ENCODE results near the gene FKBP1B.
"Not testable (repeated sequence)": the region's sequence is repeated elsewhere in the genome, so short reads cannot be mapped to it uniquely, and the experiment has no call there.

FKBP1B gene

DNA sequence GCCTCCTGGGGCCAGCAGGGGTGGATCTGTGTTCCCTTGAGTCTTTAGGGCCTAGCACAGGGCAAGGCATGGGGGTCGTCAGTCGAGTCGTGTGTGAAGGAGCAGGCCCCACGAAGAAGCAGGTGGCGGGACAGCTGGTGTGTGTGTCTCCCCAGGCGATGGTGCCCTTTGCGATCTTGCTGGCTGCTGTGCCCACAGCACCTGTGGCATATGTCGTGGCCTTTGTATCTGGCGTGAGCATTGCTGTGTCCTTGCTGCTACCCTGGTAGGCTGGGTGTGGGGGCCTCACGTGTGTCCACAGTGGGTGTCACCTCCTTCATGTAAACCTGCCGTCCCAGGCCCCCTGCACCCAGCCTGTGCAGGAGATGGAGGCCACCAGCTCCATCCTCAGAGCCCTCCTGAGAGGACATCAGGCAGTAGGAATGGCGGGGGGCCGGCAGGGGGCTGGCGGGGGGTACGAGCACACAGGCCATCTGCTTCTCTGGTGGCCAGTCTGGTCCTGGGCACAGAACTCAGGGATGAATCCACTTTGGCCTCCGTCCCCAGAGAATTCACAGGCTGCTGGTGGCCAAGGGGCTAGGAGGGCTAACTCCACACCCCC lies 26.5 kb upstream of the FKBP1B start:
- no peak for DNase-seq (ENCODE audit: low spot score)

DNA sequence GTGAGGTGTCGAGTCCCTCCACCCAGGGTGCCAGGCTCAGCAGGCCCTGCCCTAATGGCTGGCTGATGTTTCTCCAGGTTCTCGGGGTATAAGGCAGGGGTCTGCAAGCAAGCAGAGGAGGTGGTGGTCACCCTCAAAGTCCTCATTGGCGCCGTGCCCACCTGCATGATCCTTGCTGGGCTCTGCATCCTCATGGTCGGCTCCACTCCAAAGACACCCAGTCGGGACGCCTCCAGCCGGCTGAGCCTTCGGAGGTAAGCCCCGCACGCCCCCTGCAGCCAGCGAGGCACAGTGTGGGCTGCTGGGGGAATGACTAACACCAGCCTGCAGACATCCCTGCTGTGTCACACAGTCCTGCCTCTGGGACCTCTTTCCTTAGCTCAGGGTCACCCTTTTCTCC lies 25.5 kb upstream of the FKBP1B start:
- no peak for DNase-seq (ENCODE audit: low spot score)

DNA sequence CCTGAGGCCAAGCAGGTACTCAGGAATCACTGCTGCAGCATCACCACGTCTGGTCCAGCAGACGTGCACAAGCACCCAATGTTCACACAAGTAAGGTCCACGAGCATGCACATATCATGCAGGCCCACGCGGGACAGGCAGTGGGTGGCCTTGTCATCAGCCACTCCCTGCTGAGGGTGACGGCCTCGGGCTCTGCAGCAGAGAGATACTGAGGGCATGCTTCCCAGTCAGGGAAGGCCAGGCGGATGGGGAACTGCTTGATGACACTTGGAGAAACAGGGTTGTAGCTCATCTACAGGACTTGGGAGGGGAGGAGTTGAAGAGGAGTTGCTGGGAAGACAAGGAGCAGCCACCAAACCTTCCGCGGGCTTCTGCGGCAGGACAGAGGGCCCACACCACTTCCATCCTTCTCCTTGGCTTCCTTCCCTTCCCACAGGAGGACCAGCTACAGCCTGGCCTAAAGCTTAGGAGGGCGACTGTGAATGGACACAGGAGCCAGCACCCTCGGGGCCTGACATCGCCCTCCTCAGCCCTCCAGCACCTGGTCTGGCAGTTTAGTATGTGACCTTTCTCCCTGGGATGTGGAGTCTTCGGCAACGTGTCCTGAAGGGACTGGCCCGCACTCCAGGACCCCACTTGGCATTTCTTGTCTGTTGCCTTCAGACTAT lies 24.4 kb upstream of the FKBP1B start:
- DNase-seq (ENCODE audit: low spot score): no peak

DNA sequence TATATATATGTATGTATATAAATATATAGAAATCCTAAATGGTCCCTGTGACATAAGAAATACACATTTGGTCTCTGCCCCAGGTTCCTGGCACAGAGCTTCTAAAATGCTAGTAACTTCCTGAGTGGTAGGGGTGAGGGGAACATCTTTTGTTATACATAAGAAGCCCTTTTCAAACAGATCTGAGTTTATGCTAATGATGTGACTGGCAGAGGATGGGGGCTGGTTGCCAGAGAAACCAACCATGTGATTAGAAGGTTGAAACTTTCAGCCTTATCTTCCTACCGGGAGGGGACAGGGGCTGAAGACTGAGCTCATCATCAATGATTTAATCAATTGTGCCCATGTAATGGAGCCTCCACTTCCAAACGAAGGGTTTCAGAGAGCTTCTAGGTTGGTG lies 23.3 kb upstream of the FKBP1B start:
- peak; percentile 53 for DNase-seq (ENCODE audit: low spot score)

DNA sequence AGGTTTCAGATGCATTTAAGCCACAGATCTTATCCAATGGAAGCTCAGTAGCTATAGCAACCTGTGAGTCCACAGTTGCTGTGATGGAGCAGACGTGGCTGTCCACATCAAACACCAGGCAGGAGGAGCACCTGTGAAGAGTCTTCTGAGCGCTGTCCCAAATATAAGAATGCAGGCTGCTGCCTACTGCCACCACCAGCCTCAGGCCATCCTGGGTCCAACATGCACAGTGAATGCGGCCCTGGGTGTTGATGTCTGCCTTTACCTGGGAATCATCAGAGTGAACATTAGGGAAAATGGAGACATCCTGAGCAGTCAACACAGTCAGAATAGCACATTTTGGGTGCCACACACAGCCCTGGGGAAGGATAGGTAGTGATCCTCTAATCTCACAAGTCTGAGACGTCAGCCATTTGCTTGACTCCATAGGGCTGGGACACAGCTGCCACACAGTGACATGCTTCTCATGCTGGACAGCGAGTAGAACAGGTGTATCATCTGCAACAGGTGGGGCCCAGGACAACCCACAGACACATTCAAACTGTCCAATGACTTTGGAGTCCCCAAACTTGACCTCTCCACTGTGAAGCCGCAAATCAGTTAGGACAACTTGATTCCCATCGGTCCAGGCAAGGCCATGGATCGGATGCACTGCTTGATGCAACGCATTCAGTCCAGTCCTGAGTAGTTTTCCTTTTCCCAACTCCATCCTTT lies 10.6 kb upstream of the FKBP1B start:
- no peak for DNase-seq (ENCODE audit: low spot score)

DNA sequence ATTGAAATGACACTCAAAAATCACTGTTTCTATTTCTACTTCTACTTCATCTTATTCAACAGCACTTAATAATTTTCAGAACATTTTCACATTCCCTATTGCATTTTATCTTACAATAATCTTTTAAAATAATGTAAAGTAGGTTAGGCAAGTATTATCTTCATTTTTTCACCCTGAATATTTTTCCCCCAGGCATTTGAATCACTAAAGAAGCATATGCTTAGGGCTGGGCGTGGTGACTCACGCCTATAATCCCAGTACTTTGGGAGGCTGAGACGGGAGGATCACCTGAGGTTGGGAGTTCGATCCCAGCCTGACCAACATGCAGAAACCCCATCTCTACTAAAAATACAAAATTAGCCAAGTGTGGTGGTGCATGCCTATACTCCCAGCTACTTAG lies 9.0 kb upstream of the FKBP1B start:
- DNase-seq (ENCODE audit: low spot score): no peak

DNA sequence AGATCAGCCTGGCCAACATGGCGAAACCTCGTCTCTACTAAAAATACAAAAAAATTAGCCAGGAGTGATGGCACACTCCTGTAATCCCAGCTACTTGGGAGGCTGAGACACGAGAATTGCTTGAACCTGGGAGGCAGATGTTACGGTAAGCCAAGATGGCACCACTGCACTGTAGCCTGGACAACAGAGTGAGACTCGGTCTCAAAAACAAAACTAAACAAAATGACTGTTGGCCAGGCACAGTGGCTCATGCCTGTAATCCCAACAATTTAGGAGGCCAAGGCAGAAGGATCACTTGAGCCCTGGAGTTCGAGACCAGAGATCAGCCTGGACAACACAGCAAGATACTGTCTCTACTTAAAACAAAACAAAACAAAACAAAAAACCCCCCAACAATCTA lies 6.4 kb upstream of the FKBP1B start:
- DNase-seq (ENCODE audit: low spot score): not testable (repeated sequence)

DNA sequence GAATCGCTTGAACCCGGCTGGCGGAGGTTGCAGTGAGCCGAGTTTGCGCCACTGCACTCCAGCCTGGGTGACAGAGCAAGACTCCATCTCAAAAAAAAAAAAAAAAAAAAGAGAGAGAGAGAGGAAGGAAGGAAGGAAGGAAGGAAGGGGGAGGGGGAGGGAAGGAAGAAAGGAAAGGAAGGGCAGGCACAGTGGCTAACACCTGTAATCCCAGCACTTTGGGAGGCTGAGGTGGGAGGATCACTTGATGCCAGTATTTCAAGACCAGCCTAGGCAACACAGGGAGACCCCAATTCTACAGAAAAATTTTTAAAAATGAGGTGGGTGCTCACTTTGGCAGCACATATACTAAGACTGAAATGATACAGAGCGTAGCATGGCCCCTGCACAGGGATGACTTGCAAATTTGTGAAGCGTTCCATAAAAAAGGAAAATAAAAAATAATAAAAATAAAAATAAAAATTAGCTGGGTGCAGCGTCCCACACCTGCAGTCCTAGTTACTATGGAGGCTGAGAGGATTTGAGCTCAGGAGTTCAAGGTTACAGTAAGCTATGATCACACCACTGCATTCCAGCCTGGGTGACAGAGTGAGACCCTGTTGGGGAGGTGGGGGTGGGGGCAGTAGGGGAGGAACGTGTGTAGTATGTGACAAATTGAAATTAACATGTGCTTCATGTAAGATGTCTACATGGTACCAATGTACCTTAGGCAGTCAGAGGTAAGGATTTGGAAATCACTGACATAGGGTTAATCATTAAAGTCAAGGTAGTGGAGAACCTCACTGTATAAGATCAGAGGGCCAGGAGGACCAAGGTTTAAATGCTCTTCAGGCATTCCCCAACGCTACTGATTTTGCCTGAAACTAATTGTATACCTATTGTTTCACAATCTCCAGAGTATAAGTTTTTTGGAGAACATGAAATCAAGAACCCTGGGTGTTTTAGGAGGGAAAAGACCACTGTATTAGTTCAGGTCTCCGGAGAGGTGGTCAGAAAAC lies 3.7 kb upstream of the FKBP1B start:
- DNase-seq (ENCODE audit: low spot score): no peak

DNA sequence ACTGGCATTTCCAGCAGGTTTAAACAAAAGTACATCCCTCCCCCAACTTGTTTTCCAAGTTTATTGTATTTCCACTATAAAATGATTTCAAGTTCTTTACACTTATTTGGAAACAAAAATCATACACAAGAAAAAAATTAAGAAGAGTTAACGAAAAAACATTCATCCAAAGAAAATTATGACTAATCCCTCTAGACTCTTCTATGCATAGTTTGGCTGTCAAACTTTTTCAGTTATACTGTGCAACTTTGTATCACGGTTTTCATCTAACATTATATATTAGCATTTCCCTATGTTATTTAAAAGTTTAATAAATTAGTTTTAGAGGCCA lies 3.0 kb upstream of the FKBP1B start:
- no peak for DNase-seq (ENCODE audit: low spot score)

DNA sequence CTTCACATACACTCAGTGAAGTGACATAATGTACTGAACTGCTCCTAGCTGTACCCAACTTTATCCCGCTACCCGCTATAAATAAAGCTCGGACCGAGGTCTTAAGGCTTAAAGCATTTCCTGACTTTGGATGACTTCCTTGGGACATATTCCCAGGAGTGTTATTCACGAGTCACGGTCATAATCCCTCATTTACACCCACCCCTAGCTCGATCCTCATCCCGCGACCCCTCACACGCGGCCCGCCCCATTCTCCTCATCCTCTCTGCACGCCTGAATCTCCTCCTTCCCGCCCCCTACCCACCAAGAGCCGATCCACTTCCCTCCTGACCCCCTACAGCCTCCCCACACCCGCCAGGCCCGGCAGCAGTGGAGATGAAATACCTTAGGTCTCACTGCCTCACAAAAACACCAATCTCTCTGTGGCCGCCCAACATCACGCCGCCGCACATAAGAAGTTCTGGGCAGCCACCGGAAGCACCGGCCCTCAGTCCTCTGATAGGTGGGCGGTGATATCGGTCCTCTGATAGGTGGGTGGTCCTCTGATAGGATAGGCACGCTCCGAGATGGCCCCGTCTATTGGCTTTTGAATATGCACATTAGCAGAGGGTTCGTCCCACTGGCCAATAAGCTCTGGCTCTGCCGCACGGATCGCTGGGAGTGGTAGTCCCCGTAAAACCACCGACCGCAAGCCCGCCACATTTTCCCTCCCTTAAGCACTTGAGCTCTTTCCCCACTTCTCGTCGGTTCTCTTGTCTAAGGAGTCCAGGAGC lies 2.4 kb upstream of the FKBP1B start, which contains the start of gene WDCP:
WDCP (minus strand) TSS at position 462 of the 773 bp plus-strand sequence. CDS start 7,897 bp downstream, outside the sequence.
- peak; percentile 98 for DNase-seq (ENCODE audit: low spot score)

DNA sequence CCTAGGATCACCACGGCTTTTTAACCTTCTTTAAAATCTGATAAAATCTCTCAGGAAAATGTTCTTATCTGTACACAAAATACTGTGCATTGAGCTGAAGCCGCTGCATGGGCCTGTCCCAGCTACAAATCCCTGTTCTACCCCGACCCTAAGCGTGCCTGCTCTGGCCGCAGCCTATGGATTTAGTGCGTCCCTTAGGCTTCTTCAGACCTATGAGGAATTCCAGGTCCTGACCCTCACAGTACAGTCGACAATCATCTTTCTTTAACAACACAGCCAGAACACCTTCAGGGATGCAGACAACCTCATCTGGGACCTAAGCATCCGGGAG lies 1.9 kb upstream of the FKBP1B start:
- no peak for DNase-seq (ENCODE audit: low spot score)

DNA sequence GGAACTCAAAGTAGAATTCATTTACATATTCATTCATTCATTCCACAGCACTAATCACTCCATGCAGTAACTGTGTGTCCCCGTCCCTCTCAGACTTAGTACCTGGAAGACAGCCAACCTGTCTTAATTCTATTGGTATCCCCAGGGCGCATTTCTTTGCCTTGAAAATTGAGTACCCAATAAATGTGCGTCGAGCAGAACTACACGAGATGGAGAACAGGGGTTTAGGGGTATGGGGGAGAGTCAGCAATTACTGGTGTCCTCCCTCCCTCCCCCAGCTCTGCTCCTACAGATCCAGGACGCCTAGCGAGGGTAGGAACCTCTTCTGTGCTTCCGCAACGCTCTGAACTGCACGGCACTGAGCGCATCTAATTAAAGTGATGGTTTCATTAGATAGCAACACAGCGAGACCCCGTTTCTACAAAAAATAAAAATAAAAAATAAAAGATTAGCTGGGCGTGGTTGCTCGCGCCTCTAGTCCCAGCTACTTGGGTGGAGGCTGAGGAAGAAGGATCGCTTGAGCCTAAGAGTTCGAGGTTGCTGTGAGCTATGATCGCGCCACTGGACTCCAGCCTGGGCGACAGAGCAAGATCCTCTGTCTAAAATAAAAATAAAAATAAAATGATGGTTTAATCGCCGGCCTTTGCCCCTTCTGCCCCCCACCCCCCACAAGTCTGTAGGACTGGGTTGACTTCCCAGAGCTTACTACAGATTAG lies 614 bp upstream of the FKBP1B start:
- DNase-seq (ENCODE audit: low spot score): no peak

DNA sequence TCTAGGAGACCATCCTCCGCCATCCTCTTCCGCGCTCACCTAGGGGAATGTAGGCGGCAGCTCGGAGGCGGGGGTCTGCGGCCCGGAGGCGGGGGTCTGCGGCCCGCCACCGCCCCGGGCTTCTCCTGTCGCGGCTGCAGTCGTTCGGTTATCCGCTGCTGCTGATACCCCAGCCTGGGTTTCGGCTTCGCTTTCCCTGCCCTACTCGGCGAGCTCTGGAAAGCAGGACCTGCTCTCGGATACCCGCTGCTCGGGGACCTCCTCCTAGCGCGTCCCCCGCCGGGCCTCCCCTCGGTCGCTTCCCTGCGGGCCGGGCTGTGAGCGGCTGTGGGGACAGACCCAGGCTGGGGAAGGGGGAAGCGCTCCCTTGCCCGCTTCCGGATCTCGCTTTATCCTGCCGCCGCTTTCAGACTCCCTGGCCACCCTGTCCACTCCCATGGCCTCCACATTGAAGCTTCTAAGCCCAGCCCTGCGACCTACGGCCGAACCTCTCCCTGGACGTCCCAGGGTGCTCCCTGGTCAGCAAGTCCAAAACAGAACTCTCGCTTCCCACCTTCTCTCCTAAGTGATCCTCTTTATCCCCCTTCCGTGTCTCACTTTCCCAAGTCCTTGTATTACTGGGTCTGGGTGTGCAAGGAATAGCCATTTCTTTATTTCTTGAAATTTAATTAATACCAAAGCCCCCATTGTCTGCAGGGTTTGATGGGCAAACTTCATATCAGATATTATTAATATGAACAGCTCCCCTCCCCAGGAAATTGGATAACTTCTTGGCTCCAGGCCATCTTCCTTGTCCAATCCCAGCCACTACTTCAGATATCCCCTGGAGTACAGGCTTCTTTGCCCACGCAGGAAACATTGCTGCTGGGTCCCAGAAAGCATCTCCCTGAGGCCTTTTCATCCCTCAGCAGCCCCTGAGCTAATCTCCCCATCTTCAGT lies 769 bp downstream of the FKBP1B start:
- no peak for DNase-seq (ENCODE audit: low spot score)

DNA sequence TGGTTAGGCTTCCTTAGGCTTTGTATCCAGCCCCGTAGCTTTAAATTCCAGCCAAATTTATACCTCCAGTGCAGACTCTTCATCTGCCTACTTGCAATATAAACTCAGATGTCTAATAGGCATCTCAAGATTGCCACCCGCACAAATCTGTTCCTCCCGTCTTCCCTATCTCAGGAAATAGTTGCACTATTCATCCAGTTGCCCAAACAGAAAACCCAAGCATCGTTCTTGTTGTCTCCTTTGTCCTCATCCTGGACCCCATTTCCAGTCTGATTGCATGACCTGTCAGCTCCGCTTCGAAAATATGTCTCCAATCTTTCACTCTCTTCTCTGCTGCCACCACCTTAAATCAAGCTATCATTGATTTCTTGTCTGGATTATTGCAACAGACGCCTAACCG lies 2.3 kb downstream of the FKBP1B start:
- DNase-seq (ENCODE audit: low spot score): peak; percentile 48

DNA sequence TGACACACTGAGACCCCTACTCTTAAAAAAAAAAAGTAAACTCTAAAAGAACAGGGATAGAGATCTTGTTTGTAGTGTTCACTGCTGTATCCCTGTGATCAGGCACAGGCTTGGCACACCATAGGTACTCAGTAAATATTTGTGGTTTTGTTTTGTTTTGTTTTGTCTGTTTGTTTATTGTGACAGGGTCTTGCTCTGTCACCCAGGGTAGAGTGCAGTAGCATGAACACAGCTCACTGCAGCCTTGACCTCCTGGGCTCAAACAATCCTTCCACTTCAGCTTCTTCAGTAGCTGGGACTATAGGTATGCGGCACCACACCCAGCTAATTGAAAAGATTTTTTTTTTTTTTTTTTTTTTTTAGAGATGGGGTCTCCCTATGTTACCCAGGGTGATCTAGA lies 3.4 kb downstream of the FKBP1B start:
- no peak for DNase-seq (ENCODE audit: low spot score)

DNA sequence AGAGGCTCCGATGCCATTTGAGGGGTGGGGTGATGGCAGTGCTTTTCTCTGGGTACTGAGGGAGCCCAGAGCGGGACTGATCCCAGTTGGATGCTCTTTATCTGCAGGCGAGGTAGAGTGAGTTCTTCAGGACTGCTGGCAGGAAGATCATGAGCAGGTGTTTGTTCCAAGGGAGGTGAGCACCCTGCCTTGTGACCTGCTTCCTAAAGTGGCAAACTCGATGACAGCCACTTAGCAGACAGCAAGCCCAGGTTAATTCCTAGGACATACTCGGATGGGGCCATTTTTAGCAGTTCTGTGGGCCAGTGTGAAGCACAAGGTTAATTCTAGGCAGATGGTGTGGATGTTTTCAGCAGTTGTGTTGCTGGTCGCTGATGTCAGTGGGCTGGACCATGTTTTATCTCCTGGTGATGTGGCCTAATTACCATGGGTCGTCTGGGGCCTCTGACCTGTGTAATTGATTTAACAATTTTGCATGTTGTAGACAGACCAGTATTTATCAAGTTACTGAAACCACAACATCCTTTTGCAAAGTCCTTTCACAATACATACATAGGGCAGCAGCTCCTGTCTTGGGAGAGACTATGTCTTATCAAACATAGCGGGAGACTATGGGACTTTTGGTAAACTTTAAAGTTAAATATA lies 4.9 kb downstream of the FKBP1B start:
- DNase-seq (ENCODE audit: low spot score): no peak

DNA sequence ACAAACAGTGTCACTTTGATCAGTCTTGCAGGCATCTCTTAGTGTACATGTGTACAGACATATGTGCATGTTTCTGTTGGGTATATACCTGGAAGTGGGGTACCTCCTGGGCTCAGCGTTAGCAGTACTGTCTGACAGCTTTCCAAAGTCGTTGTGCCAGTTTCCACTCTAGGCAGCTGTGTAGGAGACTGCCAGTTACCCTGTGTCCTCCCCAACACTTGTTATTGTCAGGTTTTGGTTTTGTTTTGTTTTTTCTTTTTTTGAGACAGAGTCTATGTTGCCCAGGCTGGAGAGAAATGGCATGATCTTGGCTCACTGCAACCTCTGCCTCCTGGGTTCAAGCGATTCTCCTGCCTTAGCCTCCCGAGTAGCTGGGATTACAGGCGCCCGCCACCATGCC lies 6.2 kb downstream of the FKBP1B start:
- no peak for DNase-seq (ENCODE audit: low spot score)

DNA sequence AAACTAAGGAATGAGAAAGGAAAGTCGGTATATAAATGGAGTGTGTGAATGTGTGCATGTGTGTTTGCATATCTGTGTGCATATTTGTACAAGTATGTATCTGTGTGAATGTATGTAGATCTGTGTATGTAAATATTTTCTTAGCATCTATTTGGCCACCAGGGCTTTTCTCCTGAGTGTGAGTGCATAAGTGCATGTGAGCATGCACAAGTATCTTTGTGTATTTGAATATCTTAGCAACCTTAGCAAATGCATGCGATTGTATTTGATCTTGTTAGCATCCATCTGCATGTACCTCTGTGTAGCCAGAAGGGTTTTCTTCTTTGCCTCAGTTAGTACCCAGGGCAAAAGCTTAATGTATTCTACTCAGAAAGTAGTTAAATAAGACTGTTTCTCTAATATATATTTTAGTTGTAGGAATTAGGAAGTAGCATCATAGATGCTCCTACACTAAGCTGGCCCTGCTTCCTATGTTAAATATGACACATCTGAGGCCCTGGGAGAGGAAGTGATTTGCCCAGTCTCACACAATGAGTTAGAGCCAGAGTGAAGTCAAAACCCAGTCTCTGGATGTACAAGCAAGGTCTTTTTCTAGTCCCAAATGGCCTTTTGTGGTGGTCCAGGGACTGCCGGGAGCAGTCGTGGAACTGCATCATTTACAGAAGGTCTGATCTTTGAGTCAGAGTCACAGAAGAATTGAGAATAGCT lies 9.2 kb downstream of the FKBP1B start:
- DNase-seq (ENCODE audit: low spot score): no peak

DNA sequence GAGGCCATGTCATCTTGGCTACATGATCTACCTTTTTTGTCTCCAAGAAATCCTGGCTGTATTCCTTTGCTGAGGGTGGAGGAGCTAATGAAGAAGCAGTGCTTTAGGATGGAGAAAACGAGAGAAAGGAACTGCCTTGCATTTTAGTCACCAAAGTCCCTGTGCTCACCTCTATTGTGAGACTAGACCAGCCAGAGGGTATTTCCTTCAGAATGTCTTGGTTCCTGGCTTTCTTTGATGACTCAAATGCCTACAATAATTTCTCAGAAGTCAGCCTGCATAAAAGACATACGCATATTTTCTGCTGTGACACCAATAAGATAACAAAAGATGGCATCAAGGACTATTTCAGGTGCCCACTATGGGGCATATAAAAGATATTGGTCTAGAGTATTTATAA lies 15.8 kb downstream of the FKBP1B start:
- no peak for DNase-seq (ENCODE audit: low spot score)
